ENCODE data around the gene LMX1A.
A peak's percentile ranks its signal among the peaks of the same experiment; 100 is the strongest.

The LMX1A gene

DNA sequence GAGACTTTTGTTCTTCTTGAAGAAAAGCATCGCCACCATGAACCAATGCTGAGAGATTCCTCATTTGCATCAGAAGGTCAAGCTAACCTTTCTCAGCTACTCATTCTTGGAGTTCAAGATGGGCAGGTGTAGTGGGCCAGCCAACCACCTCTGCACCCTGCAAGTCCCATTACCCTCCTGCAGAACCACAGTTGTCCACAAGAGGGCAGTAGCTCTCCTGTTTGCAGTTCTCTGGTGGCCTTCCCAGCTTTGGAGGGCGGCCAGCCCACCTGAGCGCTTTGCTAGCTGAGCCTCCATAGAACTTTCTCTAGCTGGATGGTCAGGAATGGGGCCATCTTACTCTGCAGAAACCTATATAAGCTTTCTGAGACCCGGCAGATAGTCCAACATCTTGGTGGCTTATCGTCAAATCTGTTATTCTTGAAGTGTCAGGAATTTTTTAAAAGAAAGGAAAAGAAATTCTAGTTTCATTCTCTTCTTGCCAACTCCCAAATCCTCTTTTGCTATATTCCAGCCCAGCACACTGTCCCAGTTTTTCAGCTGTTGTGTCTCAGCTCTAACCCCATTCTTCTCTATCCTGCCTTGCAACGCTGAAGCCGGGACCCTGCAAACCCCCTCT lies 11.0 kb upstream of the LMX1A start:
- DNase-seq (peak; percentile 84), ATAC-seq (peak; percentile 76)

DNA sequence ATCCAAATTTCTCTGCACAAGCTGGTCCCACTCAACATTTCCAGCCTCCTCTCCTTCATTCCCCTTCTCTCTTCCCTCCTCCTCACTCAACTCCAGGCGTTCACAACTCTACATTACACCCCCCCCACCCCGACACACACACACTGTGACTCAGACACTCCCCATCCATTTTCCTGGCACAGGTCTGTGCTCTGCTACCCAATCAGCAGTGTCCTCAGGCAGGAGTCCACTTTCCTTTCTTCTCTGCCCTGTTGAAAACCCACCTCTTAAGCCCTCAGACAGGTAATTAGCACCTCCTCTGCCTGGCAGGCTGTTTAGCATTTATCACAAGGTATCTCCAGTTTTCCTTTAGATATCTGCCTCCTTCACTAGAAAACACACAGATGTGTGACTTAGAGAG lies 8.8 kb upstream of the LMX1A start:
- no peak for ATAC-seq

DNA sequence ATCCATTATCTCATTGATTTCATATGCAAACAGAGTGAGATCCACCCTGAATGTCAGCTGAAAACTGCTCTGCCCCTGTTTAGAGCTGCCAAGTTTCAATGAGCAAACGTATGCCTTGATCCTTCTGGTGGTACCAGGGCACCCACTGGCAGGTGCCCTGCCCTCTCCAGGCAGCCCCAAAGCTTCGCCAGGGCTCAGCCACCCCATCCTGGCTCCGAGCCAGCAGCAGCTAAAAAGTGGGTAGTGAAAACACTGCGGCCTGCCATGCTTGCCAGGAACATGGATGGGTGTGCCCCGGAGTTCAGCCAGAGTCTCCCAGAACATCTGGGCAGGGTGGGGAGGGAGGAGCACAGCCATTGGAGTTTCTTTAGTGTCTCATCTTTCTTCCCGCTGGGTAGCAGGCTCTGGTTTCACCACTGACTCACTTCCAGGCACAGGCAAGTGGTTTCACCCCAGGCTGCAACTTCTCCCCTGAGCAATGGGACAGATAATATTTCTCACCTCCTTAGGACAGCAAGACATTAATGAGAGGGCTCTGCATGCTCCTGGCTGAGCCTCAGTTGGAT lies 8.1 kb upstream of the LMX1A start:
- ATAC-seq (no peak), DNase-seq (no peak)

More for the DNA sequence above, 8.8 kb upstream of the LMX1A start:
- no peak for DNase-seq

DNA sequence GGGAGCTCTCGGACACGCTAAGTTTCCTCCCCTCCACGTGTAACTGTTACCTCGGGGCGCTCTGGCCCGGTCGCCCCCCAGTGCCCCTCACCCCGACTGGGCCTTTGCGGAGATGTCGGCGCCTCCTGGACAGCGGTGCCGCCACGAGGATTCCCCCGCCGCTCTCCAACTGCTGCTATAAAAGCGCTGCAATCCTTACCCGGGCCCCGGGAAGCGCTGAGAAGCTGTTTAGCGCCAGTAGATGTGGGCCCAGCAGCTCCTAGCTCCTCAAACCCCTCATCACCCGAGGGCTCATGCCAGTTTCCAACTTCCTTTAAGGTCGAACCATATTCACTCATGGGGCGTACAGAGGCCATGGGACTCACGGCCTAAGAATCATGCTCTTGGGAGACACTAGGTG lies 361 bp upstream of the LMX1A start:
- DNase-seq (no peak), ATAC-seq (no peak)

DNA sequence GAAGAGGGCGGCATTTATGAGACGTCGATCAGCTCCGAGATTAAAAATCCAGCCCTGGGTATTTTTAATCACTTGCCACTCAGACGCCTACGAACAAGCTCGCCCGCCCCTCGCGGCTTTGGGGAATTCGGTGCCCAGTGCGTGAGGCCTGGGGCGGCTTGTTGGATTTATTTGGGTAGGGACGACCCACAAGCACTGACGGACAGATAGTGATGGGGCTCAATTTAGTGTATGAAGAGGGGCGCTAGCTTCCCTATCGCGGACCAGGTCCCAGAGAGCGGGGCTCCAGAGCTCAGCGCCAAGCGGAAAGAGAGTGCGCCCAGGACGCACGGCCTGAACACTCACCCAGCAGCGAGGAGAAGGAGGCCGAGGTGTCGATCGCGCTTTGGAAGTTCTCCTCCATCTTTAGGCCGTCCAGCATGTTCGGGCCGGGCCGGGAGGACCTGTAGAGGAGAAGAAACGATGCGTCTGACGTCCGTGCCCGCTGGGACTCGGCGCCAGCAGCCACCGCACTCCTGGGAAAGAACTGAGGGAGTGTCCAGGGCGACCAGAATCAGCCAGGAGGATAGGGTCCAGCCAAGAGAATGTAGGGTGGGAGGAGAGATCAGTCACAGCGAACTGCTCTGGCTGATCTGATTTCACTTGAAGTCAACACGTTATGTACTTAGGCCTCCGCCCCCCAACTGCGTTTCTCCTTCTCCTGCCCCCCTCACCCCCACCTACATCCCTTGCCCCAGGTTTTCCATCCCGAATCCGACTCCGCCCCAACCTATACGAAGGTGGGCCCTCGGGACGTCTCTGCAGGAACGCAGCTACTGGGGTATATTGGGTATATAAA lies 1.2 kb downstream of the LMX1A start:
- no peak for ATAC-seq

DNA sequence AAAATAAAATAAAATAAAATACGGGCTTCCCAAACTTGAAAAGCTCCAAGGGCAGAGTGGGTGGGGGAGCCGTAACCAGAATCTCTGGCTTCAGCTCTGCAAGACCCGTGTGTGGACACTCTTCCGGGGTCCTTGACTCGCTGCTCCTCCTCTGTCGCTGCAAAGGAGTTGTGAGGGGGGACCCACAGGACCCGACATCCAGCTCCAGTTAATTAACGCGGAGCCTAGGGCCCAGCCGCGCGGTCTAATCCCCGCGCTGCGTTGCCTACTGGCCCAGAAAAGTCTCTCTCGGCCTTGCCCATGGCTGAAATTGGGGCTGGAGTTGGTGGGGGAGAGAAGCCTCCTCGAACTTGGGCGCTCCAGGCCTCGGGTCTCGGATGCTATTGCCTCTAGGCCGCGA lies 1.8 kb downstream of the LMX1A start:
- DNase-seq, result no peak
- ATAC-seq, result no peak

More for the DNA sequence above, 1.2 kb downstream of the LMX1A start:
- DNase-seq, result no peak

DNA sequence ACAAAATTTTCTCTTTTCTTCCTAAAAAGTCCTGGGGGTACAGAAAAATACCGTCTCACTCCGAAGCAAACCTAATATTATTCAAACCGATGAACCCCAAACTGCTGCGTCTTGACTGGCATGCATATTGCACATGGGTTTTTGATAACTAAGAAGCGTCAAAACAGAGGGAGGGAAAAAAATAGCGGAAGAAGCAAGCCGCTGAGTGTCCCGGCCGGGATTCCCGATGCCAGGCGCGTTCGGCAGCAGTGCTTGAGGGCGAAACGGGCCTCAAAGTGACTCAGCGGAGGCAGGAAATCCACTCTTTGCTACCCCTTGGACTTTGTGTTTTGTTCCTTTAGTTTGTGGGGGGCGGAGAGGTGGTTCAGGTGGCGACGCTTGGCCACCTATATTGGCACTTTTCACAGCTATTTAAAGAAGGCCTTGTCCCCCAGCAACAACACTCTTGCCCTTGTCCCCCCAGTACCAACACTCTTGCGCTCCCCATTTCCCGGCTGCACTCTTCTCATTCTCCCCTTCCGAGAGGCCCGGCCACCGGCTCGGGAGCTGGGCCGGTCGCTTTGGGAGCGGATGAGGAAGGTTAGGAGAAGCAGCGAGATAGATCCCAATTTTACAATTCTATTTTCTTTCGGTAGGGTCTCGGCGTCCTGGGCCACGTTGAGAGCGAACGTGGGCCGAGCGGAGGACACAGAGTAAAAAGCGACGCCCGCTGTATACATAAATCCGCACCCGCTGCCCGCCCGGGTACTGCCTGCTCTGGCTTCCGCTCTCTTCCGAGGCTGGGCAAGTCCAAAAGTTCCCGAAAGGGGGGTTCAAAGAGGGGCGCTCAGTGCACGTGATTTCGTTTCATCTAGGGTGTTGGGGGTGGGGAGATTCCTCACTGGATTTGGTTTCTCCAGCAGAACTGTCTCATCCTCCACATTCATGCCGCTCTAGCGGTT lies 2.5 kb downstream of the LMX1A start:
- no peak for DNase-seq
- no peak for ATAC-seq

DNA sequence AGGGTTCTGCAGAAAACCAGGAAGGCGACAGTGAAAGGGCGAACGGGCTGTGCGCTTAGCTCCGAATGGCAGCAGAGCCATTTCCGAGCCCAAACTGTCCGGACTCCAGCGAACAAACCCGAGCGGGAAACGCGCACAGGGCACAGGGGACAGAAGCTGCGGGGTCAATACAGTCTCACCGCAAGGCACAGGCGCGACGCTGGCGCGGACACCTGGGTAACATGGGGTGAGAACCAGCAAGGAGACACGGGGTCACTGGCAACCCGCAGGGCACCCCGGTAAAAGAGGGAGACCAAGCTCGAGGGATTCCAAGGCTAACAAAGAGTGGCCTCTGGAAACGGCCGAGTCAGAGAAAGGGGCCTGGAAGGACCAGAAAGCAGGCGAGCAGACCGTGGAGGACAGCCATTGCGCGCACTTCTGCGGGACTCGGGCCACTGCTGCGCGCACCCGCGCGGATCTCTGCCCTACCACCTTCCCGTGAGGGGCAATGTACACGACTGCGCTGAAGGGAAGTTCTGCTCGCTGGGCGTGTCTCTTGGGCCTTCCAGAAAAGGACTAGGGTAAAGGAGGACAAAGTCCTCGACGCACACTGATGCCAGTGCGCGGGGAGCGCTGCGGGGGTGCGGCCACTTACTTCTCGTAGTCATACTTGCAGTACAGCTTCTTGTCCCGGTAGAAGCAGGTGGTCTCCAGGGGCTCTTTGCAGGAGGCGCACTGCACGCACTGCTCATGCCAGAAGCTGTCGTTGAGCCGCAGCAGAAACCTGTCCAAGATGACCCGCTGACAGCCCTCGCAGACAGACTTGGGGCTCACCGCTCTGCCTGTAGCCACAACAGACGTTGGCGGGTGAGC lies 3.8 kb downstream of the LMX1A start:
- DNase-seq (no peak), ATAC-seq (no peak)

DNA sequence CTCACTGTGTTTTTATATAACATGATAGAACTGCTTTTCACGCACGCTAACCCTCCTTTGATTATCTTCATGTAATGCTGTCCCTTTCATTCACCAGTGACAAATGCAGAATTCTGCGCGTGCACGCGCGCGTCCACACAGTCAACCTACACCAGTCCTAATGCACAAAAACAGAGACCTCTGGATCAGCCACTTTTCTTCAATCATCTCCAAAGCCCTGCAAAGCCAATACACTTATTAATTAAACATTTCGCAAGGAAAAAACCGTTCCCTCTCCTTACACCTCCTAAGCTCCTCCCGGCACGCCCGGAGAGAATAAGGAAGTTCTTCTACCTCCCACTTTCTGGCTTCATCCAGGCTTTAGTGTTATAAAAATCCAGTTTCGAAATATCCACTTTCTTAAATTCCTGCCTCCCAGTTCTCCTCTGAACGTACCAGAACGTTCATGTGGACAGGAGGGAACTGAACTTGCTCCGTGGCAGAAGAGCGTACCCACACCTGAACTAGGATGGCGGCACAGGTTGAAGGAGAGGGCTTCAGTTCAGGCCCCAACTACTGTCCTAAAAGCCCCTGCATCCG lies 4.6 kb downstream of the LMX1A start:
- DNase-seq (no peak), ATAC-seq (no peak)

DNA sequence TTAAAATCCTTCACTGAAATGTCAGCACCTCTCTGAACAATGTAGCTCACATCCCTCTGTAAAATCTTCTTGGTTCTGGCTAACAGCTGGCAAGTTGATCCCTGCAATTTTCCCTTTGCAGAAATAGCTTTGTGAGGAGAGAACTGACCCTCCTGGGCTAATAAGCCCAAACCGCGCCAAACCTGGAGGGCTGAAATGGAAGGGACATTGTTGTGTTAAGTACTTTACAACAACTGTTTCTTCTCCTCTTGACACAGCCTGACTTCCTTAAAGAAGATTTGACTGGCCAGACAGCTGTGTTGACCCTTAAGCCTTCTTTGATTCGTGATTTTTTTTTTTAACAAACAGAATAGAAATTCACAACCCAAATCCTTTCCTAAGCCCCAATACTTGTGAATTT lies 5.7 kb downstream of the LMX1A start:
- no peak for ATAC-seq
- no peak for DNase-seq

DNA sequence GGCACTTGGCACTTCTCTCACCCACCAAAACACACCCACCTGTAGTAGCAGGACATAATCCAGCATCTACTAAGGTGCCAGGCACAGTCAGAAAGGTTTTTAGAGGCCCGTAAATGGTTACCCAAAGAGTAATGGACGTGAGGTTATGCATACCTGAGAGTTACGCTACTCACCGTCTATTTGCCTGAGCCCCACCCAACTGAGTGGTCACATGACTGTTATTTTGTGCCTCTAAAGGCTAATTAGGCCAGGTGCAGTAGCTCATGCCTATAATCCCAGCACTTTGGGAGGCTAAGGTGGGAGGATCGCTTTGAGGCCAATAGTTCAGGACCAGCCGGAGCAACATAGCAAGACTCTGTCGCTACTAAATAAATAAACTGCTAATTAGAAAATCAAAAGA lies 11.0 kb downstream of the LMX1A start:
- DNase-seq (no peak), ATAC-seq (no peak)

DNA sequence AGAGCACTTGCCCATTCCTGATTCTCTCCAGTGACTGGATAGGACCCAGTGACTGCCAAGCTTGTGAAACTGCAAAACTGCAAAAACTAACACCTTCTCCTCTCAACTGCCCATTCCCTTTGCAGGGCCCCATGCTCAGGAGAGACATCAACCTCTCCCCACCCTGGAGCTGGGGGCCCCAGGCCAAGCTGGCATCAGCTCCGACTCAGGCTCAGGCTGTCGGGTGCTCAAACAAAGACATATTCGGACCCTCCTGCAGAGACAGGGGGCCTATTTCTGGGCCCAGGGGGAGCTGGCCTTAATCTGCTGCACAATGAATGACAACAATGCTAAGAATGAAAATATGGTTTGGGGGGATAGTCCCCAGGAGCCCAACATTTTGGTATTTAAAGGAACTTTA lies 11.8 kb downstream of the LMX1A start:
- DNase-seq (no peak), ATAC-seq (no peak)

DNA sequence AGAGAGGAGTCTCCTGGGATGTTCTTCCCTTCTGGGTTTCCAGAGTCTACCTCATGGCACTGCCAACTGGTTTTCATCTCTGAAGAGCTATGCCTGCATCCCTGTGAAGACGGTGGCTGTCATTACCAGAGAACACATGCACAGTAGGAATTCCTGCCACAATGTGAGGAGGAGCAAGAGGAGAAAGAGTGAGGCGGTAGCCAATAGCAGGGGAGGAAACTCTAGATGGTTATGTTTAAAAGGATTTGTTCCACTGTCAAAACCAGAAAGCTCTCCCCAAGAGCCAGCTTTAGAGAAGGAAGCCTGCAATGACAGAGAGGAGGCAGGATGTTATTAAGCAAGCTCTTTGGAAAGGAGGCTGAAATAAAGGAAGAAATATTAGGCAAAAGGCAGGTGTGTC lies 12.3 kb downstream of the LMX1A start:
- ATAC-seq, result no peak
- DNase-seq, result no peak

DNA sequence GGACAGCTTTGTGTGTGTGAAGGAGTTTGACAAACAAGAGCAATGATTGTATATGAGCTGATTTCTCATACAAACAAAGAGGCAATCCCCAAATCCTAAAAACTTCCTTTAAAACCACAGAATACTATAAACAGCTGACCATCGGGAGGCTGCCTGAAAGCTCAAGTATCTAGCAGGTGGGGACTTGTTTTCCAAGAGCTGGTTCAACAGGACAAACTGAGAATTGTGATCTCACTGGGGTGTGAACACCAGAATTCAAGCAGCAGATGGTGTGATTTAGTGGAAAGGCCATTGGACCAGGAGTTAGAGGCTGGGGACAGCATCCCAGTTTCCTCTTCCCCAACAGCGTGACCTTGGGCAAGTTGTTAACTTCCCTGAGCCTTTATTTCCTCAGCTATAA lies 13.9 kb downstream of the LMX1A start:
- no peak for ATAC-seq
- DNase-seq, result no peak

DNA sequence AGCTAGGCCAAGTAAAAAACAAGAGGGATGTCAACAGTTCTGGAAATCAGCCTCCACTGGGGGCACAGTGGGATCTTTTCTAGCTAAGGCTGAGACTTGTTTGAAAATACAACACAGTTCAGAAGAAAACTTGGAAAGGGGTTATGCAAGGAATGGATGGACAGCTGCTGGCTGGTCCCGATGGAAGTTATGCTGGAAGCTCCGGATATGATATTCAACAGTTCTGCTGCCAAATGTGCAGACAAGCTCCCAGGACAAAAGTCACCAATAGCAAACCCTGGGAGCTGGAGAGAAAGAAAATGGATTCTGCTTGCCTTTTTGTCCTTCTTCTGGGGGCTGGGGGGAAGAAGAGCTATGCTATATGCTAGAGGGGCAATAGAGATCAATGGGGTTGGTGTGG lies 14.3 kb downstream of the LMX1A start:
- ATAC-seq, result no peak
- no peak for DNase-seq

DNA sequence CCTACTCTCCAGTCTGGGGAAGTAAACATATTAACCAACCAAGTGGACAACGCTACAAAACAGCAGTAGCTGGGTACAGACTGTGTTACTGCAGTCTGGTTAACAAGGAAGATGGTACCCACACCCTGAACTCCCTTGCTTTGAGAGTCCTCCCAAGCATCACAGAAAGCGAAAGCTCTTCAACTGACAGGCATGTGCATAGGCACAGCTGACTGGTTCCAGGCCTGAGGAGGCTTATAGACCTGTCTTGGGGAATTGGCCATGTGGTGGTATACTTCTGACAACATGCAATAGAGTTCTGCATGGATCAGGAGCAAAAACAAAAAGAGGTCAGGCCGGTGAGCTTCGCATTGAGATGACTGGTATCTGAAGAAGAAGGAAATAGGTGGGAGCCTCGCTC lies 17.4 kb downstream of the LMX1A start:
- no peak for ATAC-seq
- no peak for DNase-seq

DNA sequence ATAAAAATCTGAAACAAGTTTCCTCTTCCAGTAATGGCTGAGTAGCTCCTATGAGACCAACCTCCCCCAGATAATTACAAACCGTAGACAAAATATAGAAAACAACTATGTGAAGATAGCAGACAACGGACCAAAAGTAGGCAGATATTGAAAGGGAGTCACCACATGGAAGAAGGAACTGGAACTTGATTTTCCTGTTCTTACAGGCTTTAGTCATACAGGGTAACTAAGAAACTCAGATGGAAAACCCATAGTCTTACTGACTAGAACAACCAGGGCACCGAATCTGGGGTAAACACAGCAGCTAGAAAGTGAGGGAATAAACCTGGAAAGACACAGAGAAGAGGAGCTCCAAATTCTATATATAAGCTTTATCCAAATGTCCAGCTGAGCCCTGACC lies 26.0 kb downstream of the LMX1A start:
- no peak for ATAC-seq
- no peak for DNase-seq

DNA sequence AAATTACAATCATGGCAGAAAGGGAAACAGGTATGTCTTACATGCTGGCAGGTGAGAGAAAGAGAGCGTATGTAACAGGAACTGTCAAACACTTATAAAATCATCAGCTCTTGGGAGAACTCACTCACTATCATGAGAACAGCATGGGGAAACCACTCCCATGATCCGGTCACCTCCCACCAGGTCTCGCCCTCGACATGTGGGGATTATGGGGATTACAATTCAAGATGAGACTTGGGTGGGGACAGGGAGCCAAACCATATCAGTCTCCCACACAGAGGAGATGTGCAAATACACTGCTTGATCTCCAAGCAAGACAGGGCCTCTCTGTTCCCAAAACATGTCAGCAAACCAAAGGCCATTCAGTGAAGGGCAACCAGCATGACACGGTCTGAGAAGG lies 27.4 kb downstream of the LMX1A start:
- ATAC-seq (no peak), DNase-seq (no peak)

DNA sequence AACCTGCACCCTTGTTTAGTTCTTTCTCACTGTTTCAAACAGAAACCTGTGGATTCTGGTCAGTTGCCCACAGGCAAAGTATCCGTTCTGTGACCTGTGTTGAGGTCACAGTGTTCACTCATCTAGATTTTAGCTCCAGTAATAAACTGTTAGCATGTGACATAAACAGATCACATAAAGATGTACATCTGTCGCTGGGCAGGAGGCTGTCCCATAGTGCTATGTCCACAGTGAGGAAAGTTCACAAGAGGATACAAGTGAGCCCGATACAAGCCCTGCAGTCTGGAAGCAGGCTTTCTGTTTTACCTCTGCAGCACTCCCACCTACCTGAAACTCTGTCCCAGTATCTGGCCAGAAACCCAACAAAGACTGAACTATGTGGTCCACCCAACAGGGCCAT lies 28.4 kb downstream of the LMX1A start:
- ATAC-seq (no peak), DNase-seq (no peak)

DNA sequence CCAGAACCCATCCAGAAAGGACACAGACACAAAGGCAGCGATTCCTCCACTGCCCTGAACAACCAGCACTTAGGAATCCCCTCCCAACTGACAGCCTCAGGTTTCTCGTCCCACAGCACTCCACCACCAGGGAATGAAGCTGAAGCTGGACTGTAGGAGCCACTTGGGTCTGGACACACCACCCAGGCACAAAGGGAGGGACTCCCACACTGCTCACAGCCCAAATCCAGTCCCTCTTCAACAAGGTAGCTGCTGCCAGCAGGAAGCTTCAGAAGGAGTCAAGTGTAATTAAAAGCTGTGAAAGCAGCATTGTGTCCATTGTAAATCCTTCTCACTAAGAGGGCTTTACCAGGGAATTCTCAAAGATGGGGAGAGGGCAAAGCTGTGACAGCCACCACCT lies 29.0 kb downstream of the LMX1A start:
- ATAC-seq, result no peak
- no peak for DNase-seq

Data from stimulated activated naive CD8-positive, alpha-beta T cell treated with anti-CD3 and anti-CD28 coated beads, Interleukin-15, Interleukin-2, amounts not matched to agents 100 U/mL and 50 U/mL, for 24 hours (primary cell).